ENCODE measurements around the gene SPHK2.
"Not testable (repeated sequence)": the region's sequence is repeated elsewhere in the genome, so short reads cannot be mapped to it uniquely, and the experiment has no call there.

Gene SPHK2, protein sequence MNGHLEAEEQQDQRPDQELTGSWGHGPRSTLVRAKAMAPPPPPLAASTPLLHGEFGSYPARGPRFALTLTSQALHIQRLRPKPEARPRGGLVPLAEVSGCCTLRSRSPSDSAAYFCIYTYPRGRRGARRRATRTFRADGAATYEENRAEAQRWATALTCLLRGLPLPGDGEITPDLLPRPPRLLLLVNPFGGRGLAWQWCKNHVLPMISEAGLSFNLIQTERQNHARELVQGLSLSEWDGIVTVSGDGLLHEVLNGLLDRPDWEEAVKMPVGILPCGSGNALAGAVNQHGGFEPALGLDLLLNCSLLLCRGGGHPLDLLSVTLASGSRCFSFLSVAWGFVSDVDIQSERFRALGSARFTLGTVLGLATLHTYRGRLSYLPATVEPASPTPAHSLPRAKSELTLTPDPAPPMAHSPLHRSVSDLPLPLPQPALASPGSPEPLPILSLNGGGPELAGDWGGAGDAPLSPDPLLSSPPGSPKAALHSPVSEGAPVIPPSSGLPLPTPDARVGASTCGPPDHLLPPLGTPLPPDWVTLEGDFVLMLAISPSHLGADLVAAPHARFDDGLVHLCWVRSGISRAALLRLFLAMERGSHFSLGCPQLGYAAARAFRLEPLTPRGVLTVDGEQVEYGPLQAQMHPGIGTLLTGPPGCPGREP

DNA sequence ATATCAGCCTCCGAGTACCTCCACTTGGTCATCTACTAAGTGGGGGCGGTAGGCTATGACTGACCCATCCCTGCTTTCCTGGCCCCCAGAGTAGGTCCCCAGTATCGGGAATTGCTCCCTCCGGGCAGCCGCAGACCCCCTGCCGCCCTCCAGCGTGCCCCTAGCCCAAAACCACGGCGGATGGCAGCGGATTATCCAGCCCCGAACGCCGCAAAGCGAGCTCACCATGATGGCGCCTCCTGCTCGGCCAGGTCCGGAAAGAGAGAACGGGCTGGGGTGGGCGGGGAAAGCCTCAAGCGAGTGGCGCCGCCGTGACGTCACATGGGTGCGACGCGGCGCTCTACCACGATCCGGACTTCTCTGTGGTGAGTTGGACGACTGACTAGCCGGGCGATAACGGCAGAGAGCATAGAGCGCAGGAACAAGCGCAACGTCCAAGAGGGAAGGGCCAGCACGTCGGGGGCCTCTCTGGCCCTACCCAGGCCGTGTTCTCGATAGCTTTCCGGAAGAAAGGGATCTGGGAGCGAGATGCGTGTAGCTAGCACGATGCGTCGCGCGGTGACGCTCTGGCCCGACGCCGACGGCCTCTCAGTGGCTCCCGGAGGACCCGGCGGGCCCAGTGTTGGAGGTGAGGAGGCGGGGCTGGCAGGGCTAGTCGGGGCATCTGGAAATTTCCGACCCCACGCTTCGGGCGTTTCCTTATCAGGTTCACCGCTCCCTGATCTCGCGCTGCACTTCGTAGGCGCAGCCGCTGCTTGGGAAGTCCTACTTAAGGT lies at the start of gene SPHK2, which contains the start of gene RPL18:
Gene SPHK2 (plus strand): TSS at position 591 of the 776 bp plus-strand sequence. CDS start 1,009 bp downstream, outside the sequence.
Gene RPL18 (minus strand): TSS at position 263 of the 776 bp plus-strand sequence. CDS start 35 bp downstream, at position 228.
- FAIRE-seq = peak; percentile 98

DNA sequence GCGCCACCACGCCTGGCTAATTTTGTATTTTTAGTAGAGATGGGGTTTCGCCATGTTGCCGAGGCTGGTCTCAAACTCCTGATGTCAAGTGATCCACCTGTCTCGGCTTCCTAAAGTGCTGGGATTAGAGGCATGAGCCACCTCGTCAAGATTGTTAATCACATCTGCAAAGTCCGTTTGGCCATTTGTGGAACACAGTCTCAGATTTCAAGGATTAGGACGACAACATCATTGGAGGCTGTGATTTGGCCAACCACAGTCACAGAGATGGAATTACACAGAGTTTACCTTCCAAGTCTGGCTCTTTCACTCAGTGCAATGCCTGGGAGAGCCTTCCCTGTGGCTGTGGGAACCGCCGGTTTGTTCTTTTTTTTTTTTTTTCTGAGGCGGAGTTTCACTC lies 49.5 kb upstream of the SPHK2 start:
- FAIRE-seq = peak; percentile 89

DNA sequence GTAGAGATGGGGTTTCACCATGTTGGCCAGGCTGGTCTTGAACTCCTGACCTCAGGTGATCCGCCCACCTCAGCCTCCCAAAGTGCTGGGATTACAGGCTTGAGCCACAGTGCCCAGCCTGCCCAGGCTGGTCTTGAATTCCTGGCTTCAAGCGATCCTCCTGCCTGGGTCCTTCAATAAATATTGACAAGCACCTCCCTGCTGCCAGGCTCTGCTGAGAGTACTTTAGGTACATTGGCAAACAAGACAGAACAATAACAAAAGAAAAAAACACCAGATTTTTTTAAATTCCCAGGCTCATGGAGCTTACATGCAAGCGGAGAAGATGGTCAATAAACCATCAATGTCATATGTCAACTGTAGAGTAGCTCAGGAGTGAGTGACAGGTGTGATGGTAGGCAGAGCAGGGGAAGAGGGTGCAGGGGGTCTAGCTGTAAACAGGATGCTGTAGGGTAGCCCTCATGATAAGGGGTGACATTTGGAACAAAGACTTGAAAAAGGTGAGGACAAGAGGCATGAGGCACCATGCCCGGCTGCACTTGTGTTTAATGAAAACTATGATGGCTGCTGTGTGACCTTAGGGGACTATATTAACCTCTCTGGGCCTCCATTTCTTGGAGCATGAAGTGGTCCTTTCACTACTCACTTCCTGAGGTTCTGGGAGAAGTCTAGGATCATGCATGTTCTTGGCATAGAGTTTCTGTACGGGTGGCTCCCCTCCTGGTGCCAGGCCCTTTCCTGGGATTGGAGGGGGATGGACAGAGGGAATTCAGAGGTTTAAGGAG lies 47.7 kb upstream of the SPHK2 start:
- no peak for FAIRE-seq

DNA sequence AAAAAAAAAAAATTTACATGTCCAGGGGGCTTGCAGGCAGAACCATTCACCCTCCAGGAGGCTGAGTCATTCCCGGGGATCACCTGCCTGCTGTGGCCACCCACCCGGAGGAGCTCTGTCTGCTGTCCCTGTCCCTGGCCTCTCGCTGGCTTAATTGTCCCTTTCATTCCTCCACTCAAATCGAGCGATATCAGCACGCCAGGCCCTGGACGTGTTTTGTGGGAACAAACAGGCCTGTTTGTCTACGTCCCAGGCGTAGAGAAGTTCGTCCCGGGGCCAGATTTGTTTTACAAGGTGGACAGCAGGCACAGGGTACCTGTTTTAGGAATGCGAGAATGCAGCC lies 46.2 kb upstream of the SPHK2 start:
- FAIRE-seq = no peak

DNA sequence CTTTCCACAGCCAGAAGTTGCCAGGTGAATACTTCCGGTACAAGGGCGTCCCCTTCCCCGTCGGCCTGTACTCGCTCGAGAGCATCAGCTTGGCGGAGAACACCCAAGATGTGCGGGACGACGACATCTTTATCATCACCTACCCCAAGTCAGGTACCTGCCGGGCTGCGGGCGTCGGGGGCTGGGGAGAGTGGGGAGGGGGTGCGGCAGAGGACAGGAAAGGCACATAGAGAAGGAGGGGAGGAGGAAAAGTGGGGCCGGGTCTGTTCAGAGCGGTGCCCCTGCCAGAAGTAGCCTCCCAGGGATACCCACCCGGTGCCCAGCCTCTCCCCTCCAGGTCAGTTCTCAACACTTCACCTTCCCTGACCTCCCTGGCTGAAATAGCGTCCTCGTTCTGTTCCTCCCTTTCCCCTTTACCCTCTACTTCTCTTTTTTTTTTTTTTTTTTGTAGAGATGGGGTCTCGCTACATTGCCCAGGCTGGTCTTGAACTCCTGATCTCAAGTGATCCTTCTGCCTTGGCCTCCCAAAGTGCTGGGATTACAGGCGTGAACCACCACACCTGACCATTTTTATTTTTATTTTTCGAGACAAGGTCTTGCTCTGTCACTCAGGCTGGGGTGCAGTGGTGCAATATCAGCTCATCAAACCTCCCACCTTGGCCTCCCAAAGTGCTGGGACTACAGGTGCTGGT lies 43.2 kb upstream of the SPHK2 start:
- FAIRE-seq = no peak

DNA sequence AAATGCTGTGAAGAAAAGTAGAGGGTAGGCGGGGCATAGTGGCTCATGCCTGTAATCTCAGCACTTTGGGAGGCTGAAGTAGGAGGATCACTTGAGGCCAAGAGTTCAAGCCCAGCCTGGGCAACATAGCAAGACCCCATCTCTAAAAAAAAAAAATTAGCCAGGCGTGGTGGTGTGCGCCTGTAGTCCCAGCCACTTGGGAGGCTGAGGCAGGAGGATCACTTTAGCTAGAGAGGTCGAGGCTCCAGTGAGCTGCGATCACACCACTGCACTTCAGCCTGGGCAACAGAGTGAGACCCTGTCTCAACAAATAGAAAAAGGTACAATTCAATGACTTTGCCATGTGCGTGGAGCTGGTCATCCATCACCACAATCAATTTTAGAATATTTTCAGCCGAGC lies 41.4 kb upstream of the SPHK2 start:
- not testable (repeated sequence) for FAIRE-seq

DNA sequence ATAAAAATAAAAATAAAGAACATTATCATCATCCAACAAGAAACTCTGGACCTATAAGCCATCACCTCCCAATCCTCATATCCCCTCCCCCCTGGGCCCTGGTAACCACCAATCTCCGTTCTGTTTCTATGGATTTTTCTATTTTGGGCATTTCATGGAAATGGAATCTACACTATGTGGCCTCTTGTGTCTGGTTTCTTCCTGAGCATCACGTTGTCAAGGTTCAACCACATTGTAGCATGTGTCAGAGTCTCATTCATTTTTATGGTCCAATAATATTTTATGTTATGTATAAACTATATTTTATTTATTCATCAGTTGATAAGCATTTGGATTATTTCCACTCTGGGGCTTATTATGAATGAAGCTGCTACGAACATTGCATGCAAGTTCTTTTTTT lies 40.4 kb upstream of the SPHK2 start:
- FAIRE-seq = no peak

DNA sequence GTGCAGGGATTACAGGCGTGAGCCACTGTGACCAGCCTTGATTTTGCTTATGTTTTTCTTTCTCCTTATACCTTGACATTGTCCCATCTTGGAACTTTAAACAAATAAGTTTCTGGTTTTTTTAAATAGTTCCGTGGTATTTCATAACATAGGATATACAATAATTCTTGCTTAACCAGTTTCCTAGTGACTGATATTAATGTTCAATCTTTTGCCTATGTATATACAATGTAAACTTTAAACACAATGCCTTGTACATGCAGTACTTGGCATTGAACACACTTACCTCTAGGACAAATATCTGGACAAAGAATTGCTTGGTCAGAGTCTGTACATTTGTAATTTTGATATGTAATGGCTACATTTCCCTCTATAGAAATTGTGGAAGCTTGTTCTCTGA lies 37.1 kb upstream of the SPHK2 start:
- no peak for FAIRE-seq

DNA sequence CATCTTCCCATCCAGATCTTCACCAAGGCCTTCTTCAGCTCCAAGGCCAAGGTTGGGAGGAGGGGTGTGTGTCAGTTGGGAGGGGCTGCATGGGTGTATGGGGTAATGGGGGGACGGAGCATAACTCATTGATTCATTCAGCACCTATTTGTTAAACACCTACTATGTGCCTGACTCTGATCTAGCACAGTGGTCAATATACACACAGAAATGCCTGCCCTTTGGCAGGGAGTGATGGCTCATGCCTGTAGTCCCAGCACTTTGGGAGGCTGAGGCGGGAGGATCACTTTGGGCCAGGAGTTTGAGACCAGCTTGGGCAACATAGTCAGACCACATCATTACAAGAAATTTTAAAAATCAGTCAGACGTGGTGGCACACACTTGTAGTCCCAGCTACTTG lies 31.9 kb upstream of the SPHK2 start:
- FAIRE-seq = no peak

DNA sequence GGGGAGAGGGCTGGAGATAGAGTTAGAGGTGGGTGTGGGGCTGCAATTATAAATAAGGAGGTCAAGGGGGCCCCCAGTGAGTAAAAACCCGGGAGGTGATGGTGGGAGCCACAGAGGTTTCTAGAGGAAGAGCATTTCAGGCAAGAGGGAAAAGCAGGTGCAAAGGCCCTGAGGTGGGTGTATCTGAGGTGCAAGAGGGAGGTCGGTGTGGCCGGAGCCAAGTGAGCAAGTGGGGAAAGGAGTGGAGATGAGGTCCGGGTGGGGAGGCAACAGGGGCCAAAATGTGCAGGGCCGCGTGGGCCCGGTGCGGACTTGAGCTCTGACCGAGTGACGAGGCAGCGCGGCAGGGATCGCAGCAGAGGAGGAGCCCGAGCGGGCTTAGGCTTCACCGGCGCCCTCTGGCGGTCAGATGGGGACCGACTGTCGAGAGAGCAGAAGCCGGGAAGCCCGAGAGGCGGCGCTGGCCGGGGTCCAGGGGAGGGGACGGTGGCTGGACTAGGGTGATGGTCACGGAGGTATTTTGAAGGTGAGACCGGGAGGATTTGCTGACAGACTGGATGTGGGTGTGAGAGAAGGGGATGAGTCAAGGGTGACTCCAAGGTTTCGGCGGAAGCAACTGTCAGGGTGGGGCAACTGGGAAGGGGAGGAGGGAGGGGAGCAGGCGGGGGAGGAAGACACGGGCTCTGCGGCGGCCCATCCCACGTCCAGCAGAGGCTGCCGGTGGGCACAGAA lies 30.5 kb upstream of the SPHK2 start:
- FAIRE-seq = no peak

DNA sequence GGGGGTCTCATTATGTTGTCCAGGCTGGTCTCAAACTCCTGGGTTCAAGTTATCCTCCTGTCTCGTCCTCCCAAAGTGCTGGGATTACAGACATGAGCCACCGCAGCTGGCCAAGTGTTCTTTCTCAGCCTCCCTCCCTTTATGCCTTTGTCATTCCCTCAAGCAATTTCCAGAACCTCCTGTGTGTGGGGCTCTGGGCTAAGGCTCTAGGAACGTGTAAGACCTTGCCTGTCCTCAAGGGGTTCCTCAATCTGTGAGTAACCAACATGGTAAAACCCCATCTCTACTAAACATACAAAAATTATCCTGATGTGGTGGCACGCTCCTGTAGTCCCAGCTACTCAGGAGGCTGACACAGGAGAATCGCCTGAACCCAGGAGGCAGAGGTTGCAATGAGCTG lies 28.3 kb upstream of the SPHK2 start:
- FAIRE-seq = no peak

DNA sequence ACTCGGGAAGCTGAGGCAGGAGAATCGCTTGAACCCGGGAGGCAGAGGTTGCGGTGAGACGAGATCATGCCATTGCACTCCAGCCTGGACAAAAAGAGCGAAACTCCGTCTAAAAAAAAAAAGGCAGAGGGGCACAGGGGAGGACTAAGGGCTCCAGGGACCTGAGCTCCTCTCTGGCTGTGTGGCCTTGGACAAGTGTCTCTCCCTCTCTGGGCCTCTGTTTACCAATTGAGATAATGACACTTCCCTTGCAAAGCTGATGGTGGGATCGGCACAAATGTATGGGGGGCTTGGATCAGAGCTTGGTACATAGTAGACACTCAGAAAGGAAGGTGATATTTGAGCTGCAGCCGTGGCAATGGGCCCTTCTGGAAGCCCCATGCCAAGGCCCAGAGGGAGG lies 24.1 kb upstream of the SPHK2 start:
- no peak for FAIRE-seq

DNA sequence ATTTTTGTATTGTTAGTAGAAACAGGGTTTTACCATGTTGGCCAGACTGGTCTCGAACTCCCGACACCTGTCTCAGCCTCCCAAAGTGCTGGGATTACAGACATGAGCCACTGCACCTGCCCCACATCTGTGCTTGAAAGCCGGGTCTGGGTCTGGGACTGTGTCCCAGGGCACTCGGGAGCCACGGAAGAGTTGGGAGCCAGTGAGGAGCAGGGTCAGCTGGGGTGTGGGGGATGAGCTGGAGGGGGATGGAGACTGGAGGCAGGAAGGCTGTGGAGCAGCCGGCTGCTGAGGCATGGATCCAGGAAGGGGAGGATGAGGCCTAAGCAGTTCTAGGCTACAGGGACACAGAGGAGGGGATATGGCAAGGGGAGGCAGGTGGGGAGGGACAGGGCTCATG lies 23.5 kb upstream of the SPHK2 start:
- no peak for FAIRE-seq

DNA sequence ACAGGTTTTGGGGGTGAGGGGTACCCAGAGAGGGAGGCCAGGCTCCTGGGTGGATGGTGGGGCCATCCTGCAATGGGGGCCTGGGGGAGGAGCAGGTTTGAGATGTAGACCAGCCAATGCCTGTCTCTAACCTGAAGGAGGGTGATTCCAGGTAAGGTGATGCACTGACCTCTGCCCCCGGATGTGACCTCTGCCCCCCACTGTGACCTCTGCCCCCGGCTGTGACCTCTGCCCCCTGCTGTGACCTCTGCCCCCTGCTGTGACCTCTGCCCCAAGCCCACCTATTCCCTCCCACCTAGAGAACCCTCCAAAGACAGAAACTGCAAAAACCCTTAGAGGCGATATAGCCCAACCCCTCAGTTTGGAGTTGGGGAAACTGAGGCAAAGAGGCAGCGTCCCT lies 23.1 kb upstream of the SPHK2 start:
- no peak for FAIRE-seq

DNA sequence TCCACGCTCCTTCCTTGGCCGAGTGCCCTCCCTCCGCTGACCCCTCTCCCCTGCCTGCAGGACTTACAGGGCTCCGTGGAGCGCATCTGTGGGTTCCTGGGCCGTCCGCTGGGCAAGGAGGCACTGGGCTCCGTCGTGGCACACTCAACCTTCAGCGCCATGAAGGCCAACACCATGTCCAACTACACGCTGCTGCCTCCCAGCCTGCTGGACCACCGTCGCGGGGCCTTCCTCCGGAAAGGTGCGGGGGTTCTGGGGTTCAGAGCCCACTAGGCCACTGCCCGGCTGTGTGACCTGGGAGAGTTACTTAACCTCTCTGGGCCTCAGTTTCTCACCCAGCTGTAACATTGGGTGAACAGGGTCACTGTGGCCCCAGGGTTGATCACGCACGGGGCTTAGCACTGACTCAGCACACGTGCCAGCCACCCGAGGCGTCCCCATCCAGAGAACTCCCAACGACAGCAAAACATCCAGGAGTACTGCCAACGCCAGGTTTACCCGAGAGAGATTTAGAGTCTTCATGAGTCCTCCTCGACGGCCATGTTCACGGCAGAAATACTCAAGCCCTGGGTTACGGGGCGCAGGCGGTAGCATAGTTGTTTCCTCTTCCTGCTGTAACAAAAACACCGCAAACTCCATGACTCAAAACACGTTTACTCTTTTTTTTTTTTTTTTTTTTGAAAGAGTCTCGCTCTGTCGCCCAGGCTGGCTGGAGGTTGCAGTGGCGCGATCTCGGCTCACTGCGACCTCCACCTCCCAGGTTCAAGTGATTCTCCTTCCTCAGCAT lies 22.4 kb upstream of the SPHK2 start:
- FAIRE-seq = no peak

DNA sequence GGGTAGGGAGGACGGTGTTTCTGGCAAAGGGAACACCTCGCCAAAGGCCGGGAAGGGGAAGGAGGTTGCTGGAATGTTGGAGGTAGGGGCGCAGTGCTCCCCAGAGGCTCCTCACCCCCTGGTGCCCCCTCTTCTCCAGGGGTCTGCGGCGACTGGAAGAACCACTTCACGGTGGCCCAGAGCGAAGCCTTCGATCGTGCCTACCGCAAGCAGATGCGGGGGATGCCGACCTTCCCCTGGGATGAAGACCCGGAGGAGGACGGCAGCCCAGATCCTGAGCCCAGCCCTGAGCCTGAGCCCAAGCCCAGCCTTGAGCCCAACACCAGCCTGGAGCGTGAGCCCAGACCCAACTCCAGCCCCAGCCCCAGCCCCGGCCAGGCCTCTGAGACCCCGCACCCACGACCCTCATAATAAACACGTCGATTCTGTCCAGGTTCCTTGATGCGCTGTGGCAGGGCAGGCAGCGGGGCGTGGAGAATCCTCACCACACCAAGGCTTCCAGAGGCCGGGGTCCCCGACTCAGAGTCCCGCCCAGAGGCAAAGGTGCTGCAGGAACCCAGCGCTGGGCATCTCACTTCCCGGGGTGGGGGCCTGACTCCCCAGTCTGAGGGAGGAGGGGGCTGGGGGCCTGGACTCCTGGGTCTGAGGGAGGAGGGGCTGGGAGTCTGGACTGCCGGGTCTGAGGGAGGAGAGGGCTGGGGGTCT lies 20.2 kb upstream of the SPHK2 start:
- FAIRE-seq = no peak

DNA sequence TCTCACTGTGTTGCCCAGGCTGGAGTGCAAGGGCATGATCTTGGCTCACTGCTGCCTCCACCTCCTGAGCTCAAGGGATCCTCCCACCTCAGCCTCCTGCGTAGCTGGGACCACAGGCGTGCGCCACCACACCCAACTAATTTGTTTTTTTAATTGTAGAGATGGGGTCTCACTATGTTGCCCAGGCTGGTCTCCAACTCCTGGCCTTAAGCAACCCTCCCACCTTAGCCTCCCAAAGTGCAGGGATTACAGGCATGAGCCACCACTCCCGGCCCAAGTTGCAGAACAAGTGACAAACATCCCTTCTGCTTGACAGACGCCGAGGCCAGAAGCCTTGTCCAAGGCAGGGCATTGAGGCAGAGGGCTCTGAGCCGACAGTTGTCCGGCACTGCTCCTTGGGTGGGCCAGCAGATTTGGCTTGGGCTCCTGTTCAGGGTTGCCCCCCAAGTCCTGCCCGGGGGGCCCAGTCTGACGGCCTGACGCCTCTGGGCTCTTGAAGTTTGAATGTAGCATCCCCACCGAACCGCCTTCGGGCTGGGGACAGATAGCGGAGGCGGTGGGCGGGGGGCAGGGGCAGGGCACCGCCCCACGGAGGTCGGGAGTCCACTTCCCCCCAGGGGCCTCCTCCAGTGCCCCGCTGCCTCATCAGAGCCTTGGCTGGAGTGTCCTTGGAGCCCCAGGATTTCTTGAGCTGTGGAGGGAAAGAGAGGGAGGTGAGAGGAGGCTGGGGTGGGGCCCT lies 18.5 kb upstream of the SPHK2 start:
- no peak for FAIRE-seq

DNA sequence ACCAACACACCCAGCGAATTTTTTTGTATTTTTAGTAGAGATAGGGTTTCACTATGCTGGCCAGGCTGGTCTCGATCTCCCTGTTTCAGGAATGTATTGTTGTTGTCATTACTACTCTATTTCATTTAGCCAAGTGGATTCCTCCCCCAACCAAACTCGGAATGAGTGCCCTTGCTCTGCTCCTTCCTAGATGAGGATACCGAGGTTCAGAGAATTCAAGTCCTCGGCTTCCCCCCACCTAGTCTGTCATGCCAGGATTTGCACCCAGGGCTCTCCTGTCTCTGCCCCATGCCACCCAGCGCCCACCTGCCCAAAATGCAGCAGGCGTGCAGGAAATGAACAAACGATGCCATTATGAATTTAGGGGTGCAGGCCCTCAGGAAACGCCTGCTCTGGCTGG lies 16.3 kb upstream of the SPHK2 start:
- FAIRE-seq = no peak

DNA sequence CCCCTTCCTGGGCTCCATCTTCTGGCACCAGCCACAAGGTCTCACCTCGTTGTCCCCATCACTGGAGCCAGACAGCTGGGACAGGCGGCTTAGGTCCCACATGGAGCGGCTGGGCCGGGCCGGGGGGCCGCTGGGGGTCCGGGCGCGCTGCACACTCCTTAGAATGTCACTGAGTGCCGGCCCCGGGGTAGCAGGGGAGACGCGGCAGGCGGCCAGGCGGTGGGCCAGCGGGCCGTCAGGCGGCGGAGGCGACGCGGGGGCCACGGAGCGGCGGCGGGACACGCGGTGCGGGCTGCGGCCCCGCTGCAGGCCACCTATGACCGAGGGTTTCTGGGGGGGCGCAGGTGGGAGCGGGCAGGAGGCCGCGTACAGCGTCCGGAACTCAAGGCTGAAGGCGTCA lies 15.9 kb upstream of the SPHK2 start:
- no peak for FAIRE-seq

All from G401.6 (cell line).